ENCODE measurements around the gene FGGY.

GRCh38 chr1:59478822-59479221 is 181.9 kb downstream of the FGGY start:
- TF ChIP-seq CTCF (IDR thresholded peaks at IDR 0.05; ENCODE audit: low read depth, low read length, missing input control) (no peak), FOXA2 (IDR thresholded peaks at IDR 0.05) (no peak), YY1 (IDR thresholded peaks at IDR 0.05) (no peak), MAX (IDR thresholded peaks at IDR 0.05) (no peak), HNF4A (conservative IDR thresholded peaks at IDR 0.05) (no peak), SP1 (IDR thresholded peaks at IDR 0.05) (no peak), RAD21 (IDR thresholded peaks at IDR 0.05) (no peak), TAF1 (conservative IDR thresholded peaks at IDR 0.05) (no peak), FOXA1 (IDR thresholded peaks at IDR 0.05) (no peak)

Data from liver (tissue), 3 donors.